HepG2 (cell line): Measurements from ENCODE around the gene LIPN. TPM values are rescaled to one million over a fixed set of nuclear protein-coding genes. Genes with fewer than 3 reads are reported as not detected.

Experiments
- ATAC-seq: fragments of 200-7000 bp; cut with Tn5 transposase; 3 replicates; pipeline ENCODE4 v1.9.1; 2020; ENCODE audit warnings: mild to moderate bottlenecking, moderate library complexity
- BruUV-seq: library from RNA; stranded (reverse); fragments of 400-500 nt; replicated peaks from 2 replicates; lab custom pipeline; 2021; lab: Mats Ljungman, UMichigan
- CTCF ChIA-PET: fragments of 300-600 bp; formaldehyde crosslinking; extraction: SDS; loops from one replicate; lab custom pipeline; 2021; ENCODE audit warnings: low total read pairs, inconsistent platforms, low intra/inter-chr PET ratio; lab: Yijun Ruan, JAX
- POLR2A ChIA-PET: fragments of 350-600 bp; sonication (Branson Sonifier 250); formaldehyde crosslinking; loops from one replicate; lab custom pipeline; 2020; ENCODE audit warnings: antibody characterized with exemption, inconsistent platforms; lab: Yijun Ruan, JAX
- DNase-seq: peaks from one replicate; pipeline ENCODE4 v3.0.0-alpha.2; 2015; ENCODE audit warnings: low spot score
- FAIRE-seq: peaks from 3 replicates; lab custom pipeline; 2011; peaks lifted over from hg19 to GRCh38; lab: Jason Lieb, UNC
- H2AFZ ChIP-seq: one replicate; pipeline ENCODE4 v1.6.1; 2011; ENCODE audit warnings: low read length, inconsistent platforms
- H3K27ac ChIP-seq: fragments of 300-600 bp; 3 replicates; pipeline ENCODE4 v1.8.0; 2011; ENCODE audit warnings: mixed run types, mild to moderate bottlenecking, mixed read lengths, low read length, inconsistent platforms; ENCODE audit not compliant: insufficient read depth; ENCODE audit errors: extremely low read length
- H3K27me3 ChIP-seq, 2 experiments: fragments of 200-600 bp in 1 of 2; 2 replicates in 1 of 2; 3 replicates in 1 of 2; pipeline versions ENCODE4 v1.6.0 to v1.8.0; 2011; ENCODE audit warnings: low read length in 2 of 2, mild to moderate bottlenecking in 2 of 2, moderate library complexity in 2 of 2, inconsistent platforms in 1 of 2; ENCODE audit not compliant: insufficient read depth in 2 of 2, control insufficient read depth in 1 of 2
- H3K36me3 ChIP-seq, 2 experiments: fragments of 200-600 bp in 1 of 2; replicated peaks in 1 of 2; 2 replicates in 1 of 2; 3 replicates in 1 of 2; pipeline versions ENCODE4 v1.5.1 to v1.8.0; 2011; ENCODE audit warnings: low read length in 2 of 2, inconsistent platforms in 1 of 2; ENCODE audit not compliant: insufficient read depth in 2 of 2, control insufficient read depth in 1 of 2
- H3K4me1 ChIP-seq: 2 replicates; pipeline ENCODE4 v1.5.1; 2012; ENCODE audit warnings: low read length, inconsistent platforms; ENCODE audit not compliant: insufficient read depth
- H3K4me2 ChIP-seq: 2 replicates; pipeline ENCODE4 v1.6.0; 2011; ENCODE audit warnings: low read depth, low read length, inconsistent platforms
- H3K4me3 ChIP-seq, 3 experiments: fragments of 200-600 bp in 1 of 3; sonication (generic), shearing (Covaris generic) in 1 of 3; replicated peaks in 1 of 3; 2 replicates each; pipeline ENCODE4 v1.5.1; 2011 to 2016; ENCODE audit warnings: low read length in 3 of 3, inconsistent platforms in 2 of 3, low read depth in 2 of 3, mild to moderate bottlenecking in 2 of 3, control low read depth in 1 of 3, mixed read lengths in 1 of 3; ENCODE audit not compliant: insufficient read depth in 1 of 3
- H3K79me2 ChIP-seq: one replicate; pipeline ENCODE4 v1.6.1; 2011; ENCODE audit warnings: low read length, inconsistent platforms; ENCODE audit not compliant: insufficient read depth
- H3K9ac ChIP-seq: 2 replicates; pipeline ENCODE4 v1.6.0; 2011; ENCODE audit warnings: mild to moderate bottlenecking, low read depth, low read length, inconsistent platforms; ENCODE audit not compliant: insufficient read depth
- H3K9me3 ChIP-seq: 2 replicates; pipeline ENCODE4 v1.5.1; 2012; ENCODE audit warnings: mild to moderate bottlenecking, low read length
- H4K20me1 ChIP-seq: 2 replicates; pipeline ENCODE4 v1.6.0; 2011; ENCODE audit warnings: inconsistent platforms, mild to moderate bottlenecking, low read length, moderate library complexity; ENCODE audit not compliant: insufficient read depth
- GPN1 ChIP-seq: sonication (generic); formaldehyde crosslinking; IDR thresholded peaks from 2 replicates; pipeline ENCODE4 v1.5.1; 2020; ENCODE audit warnings: missing genetic modification reagents, borderline replicate concordance
- PCBP2 ChIP-seq: fragments of 200-400 bp; formaldehyde crosslinking; optimal IDR thresholded peaks from 2 replicates; pipeline ENCODE3; 2018; ENCODE audit warnings: low read length, low read depth; ENCODE audit not compliant: poor library complexity, severe bottlenecking
- SRY ChIP-seq: sonication (generic); formaldehyde crosslinking; IDR thresholded peaks from 2 replicates; pipeline ENCODE4 v1.8.0; 2022; ENCODE audit warnings: mild to moderate bottlenecking, missing genetic modification reagents
- YEATS4 ChIP-seq: sonication (generic); formaldehyde crosslinking; IDR thresholded peaks from 2 replicates; pipeline ENCODE4 v1.4.0; 2020; ENCODE audit warnings: missing genetic modification reagents, borderline replicate concordance
- ZNF367 ChIP-seq: sonication (generic); formaldehyde crosslinking; IDR thresholded peaks from 2 replicates; pipeline ENCODE4 v1.4.0; 2020; ENCODE audit warnings: missing genetic modification reagents, borderline replicate concordance
- ZNF451 ChIP-seq: sonication (generic); formaldehyde crosslinking; IDR thresholded peaks from 2 replicates; pipeline ENCODE4 v1.5.0; 2020; ENCODE audit warnings: mild to moderate bottlenecking, missing genetic modification reagents
- ZNF841 ChIP-seq: sonication (generic); formaldehyde crosslinking; IDR thresholded peaks from 2 replicates; pipeline ENCODE4 v1.8.1; 2023; ENCODE audit warnings: missing genetic modification reagents, borderline replicate concordance
- WGBS: methylation state at CpG from one replicate; pipeline ENCODE4 v1.1.6; 2017; ENCODE audit warnings: low lambda C conversion rate; 5-methylcytosine and 5-hydroxymethylcytosine counted together
- in situ Hi-C: cut with HindIII; loops from 2 replicates; pipeline ENCODE4 v1.10.0; 2017; ENCODE audit warnings: low pct_unique_long_range_greater_than_20kb; ENCODE audit not compliant: extremely low pct_ligation_motif_present
- intact Hi-C: fragments of 100-400 bp; cut with micrococcal nuclease; formaldehyde crosslinking; loops from one replicate; pipeline ENCODE4 v1.10.0; 2022; ENCODE audit not compliant: unreplicated experiment
- polyA plus RNA-seq, 8 experiments: library from polyadenylated mRNA; depleted of rRNA in 3 of 8; stranded (reverse) in 7 of 8; unstranded in 1 of 8; fragments of >200 nt; fragmentation: Illumina TruSeq in 4 of 8; extraction: Trizol in 4 of 8; gene quantifications; 2 replicates each; pipeline versions ENCODE4 v1.2.1 to v1.2.3, GENCODE V29; 2011 to 2016; ENCODE audit warnings: low read depth in 4 of 8, missing spikeins in 1 of 8, mixed read lengths in 1 of 8; ENCODE audit not compliant: insufficient read depth in 1 of 8
- total RNA-seq, 5 experiments: library from RNA; depleted of rRNA; stranded (reverse); fragments of >200 nt; fragmentation: Illumina TruSeq; extraction: Trizol; gene quantifications; 2 replicates each; pipeline ENCODE4 v1.2.3, GENCODE V29; 2016; ENCODE audit warnings: low read depth in 1 of 5
- TF ChIP-seq, protein P1 (sequence below): sonication (generic); formaldehyde crosslinking; IDR thresholded peaks from 2 replicates; pipeline ENCODE4 v1.4.0; 2020; ENCODE audit warnings: missing genetic modification reagents

The LIPN gene
- total and polyA plus RNA-seq, 2 of the 13 experiments (the other 11 are each of a cell fraction or from before 2014, with no cell fraction given), result not detected

DNA sequence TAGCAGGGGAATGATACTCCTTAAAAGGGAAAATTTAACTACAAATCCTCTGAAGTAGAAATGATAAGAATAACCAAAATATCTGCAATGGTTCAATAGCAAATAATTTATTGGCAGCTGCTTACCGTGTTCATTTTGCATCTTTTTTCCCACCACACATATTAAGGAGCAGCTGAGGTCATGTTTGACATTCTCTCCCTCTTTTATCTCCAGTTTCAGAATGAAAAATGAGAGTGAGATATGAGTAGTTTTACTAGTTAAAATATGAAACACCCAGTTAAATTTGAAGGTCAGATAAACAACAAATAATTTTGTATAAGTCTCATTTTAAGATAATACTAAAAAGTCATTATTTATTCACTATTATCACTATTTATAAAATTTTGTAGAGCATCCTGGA, 3.1 kb downstream of the LIPN start:
- Histone ChIP-seq H3K27ac (no peak overlapping the region), H3K4me2 (no peak overlapping the region), H3K4me3 (no peak overlapping the region), H3K4me1 (no peaks in the 10 kb centered on the region), H3K9me3 (no peaks in the 10 kb centered on the region), H4K20me1 (no peaks in the 10 kb centered on the region), H3K79me2 (no peaks in the 10 kb centered on the region), H3K36me3 (no peaks in the 10 kb centered on the region), H2AFZ (no peak overlapping the region), H3K27me3 (no peaks in the 10 kb centered on the region), H3K9ac (no peak overlapping the region)
- no peak for DNase-seq
- intact Hi-C loops (no loop called here), in situ Hi-C loops (no loop called here)
- POLR2A ChIA-PET, result no interaction called here
- ATAC-seq, result no peak
- WGBS, result 6% methylated on average over 1 of the region's 1 CpG
- no TSS peak for BruUV-seq
- CTCF ChIA-PET, result no interaction called here
- FAIRE-seq, result no peak
- TF ChIP-seq ZNF451 (CRISPR knock-in tag) (no peak), PCBP2 (no peak)

GRCh38 chr10:88763441-88763840, 3.6 kb downstream of the LIPN start:
- in situ Hi-C loops, result no loop called here
- no peak for FAIRE-seq
- no TSS peak for BruUV-seq
- H3K79me2 ChIP-seq, result no peaks in the 10 kb centered on the region
- no peak overlapping the region for H2AFZ ChIP-seq
- H3K36me3 ChIP-seq, result no peaks in the 10 kb centered on the region
- CTCF ChIA-PET, result no interaction called here
- H3K4me1 ChIP-seq, result no peaks in the 10 kb centered on the region
- H3K4me2 ChIP-seq, result no peak overlapping the region
- H3K4me3 ChIP-seq, result no peak overlapping the region
- no peaks in the 10 kb centered on the region for H4K20me1 ChIP-seq
- POLR2A ChIA-PET, result no interaction called here
- H3K27me3 ChIP-seq, result no peaks in the 10 kb centered on the region
- no peak overlapping the region for H3K9ac ChIP-seq
- intact Hi-C loops, result no loop called here
- DNase-seq, result no peak
- no peak overlapping the region for H3K27ac ChIP-seq
- ATAC-seq, result no peak
- WGBS, result 18% methylated on average over 1 of the region's 1 CpG
- no peaks in the 10 kb centered on the region for H3K9me3 ChIP-seq
- TF ChIP-seq SRY (CRISPR knock-in tag) (no peak), YEATS4 (CRISPR knock-in tag) (no peak), ZNF367 (CRISPR knock-in tag) (no peak), ZNF841 (CRISPR knock-in tag) (no peak), GPN1 (CRISPR knock-in tag) (no peak)
- TF ChIP-seq, protein P1, sequence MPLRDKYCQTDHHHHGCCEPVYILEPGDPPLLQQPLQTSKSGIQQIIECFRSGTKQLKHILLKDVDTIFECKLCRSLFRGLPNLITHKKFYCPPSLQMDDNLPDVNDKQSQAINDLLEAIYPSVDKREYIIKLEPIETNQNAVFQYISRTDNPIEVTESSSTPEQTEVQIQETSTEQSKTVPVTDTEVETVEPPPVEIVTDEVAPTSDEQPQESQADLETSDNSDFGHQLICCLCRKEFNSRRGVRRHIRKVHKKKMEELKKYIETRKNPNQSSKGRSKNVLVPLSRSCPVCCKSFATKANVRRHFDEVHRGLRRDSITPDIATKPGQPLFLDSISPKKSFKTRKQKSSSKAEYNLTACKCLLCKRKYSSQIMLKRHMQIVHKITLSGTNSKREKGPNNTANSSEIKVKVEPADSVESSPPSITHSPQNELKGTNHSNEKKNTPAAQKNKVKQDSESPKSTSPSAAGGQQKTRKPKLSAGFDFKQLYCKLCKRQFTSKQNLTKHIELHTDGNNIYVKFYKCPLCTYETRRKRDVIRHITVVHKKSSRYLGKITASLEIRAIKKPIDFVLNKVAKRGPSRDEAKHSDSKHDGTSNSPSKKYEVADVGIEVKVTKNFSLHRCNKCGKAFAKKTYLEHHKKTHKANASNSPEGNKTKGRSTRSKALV (CRISPR knock-in tag), result no peak
